Hepatocyte (in vitro differentiated cells): Measurements from ENCODE around the gene CDYL.

Source experiments
- EZH2phosphoT487 ChIP-seq: fragments of 200-600 bp; sonication (generic); IDR thresholded peaks from one replicate; pipeline ENCODE4 v1.6.1; 2018; ENCODE audit warnings: antibody characterized with exemption, mild to moderate bottlenecking, low read depth, moderate library complexity; ENCODE audit not compliant: unreplicated experiment, severe bottlenecking
- TF ChIP-seq, protein P1 (sequence below): fragments of 200-600 bp; sonication (generic); IDR thresholded peaks from 2 replicates; pipeline ENCODE4 v1.5.1; 2016; ENCODE audit warnings: antibody characterized with exemption, mild to moderate bottlenecking; ENCODE audit not compliant: poor library complexity

DNA sequence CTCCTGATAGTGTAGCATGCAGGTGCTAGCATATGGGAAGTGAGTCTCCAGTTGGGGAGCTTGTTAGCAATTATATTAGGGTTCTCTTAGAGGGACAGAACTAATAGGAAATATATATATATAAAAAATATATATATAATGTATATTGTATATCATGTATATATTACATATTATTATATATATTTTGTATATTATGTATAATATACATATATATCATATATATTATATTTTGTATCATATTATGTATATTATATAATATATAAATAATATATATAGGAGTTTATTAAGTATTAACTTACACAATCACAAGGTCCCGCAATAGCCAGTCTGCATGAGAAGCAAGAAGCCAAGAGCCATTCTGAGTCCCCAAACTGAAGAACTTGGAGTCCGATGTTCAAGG is 84.2 kb downstream of the CDYL start:
- no peak for TF ChIP-seq EZH2phosphoT487
- TF ChIP-seq, protein P1, sequence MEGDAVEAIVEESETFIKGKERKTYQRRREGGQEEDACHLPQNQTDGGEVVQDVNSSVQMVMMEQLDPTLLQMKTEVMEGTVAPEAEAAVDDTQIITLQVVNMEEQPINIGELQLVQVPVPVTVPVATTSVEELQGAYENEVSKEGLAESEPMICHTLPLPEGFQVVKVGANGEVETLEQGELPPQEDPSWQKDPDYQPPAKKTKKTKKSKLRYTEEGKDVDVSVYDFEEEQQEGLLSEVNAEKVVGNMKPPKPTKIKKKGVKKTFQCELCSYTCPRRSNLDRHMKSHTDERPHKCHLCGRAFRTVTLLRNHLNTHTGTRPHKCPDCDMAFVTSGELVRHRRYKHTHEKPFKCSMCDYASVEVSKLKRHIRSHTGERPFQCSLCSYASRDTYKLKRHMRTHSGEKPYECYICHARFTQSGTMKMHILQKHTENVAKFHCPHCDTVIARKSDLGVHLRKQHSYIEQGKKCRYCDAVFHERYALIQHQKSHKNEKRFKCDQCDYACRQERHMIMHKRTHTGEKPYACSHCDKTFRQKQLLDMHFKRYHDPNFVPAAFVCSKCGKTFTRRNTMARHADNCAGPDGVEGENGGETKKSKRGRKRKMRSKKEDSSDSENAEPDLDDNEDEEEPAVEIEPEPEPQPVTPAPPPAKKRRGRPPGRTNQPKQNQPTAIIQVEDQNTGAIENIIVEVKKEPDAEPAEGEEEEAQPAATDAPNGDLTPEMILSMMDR: no peak
